Measurements from ENCODE around the gene BRSK1.

The BRSK1 gene

GRCh38 chr19:55319785-55320184 lies 36.0 kb downstream of the BRSK1 start:
- no peak for TF ChIP-seq EZH2phosphoT487 (IDR thresholded peaks at IDR 0.05; ENCODE audit: borderline replicate concordance)
- TF ChIP-seq, protein P1, sequence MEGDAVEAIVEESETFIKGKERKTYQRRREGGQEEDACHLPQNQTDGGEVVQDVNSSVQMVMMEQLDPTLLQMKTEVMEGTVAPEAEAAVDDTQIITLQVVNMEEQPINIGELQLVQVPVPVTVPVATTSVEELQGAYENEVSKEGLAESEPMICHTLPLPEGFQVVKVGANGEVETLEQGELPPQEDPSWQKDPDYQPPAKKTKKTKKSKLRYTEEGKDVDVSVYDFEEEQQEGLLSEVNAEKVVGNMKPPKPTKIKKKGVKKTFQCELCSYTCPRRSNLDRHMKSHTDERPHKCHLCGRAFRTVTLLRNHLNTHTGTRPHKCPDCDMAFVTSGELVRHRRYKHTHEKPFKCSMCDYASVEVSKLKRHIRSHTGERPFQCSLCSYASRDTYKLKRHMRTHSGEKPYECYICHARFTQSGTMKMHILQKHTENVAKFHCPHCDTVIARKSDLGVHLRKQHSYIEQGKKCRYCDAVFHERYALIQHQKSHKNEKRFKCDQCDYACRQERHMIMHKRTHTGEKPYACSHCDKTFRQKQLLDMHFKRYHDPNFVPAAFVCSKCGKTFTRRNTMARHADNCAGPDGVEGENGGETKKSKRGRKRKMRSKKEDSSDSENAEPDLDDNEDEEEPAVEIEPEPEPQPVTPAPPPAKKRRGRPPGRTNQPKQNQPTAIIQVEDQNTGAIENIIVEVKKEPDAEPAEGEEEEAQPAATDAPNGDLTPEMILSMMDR (conservative IDR thresholded peaks at IDR 0.05; ENCODE audit: low read length), result no peak

GRCh38 chr19:55320844-55321419 lies 37.1 kb downstream of the BRSK1 start:
- Histone ChIP-seq H3K79me2 (ENCODE audit: insufficient read depth, low read length) (no peaks in the 10 kb centered on the region), H3F3A (ENCODE audit: low read depth) (no peaks in the 10 kb centered on the region), H3K9me3 (ENCODE audit: insufficient read depth, low read depth, low read length) (no peaks in the 10 kb centered on the region), H3K36me3 (ENCODE audit: insufficient read depth, low read length) (no peaks in the 10 kb centered on the region), H3K4me3 (ENCODE audit: low read length, poor library complexity, severe bottlenecking) (no peak overlapping the region), H3K4me1 (ENCODE audit: insufficient read depth, low read length, poor library complexity, severe bottlenecking) (peaks cover 12% of the 10 kb centered on the region), H4K20me1 (ENCODE audit: insufficient read depth, low read length, poor library complexity, severe bottlenecking) (no peaks in the 10 kb centered on the region), H3K9me2 (replicated peaks; ENCODE audit: low read depth, low read length) (no peaks in the 10 kb centered on the region), H2AFZ (ENCODE audit: low read length) (no peak overlapping the region), H3K4me2 (ENCODE audit: low read depth, low read length, poor library complexity, severe bottlenecking) (peak overlapping the region; percentile 52), H3K9ac (ENCODE audit: low read depth, low read length, poor library complexity, severe bottlenecking) (peak overlapping the region; percentile 25), H3K27me3 (ENCODE audit: insufficient read depth, low read length, poor library complexity, severe bottlenecking) (no peaks in the 10 kb centered on the region)
- TF ChIP-seq EZH2phosphoT487 (IDR thresholded peaks at IDR 0.05; ENCODE audit: borderline replicate concordance), result no peak
- TF ChIP-seq, protein P1 (conservative IDR thresholded peaks at IDR 0.05; ENCODE audit: low read length), result no peak

More at GRCh38 chr19:55319785-55320184, 36.0 kb downstream of the BRSK1 start:
- Histone ChIP-seq H2AFZ (ENCODE audit: low read length) (no peak overlapping the region), H3K9me3 (ENCODE audit: insufficient read depth, low read depth, low read length) (no peaks in the 10 kb centered on the region), H3K4me3 (ENCODE audit: low read length, poor library complexity, severe bottlenecking) (no peak overlapping the region), H3K4me1 (ENCODE audit: insufficient read depth, low read length, poor library complexity, severe bottlenecking) (peaks cover 12% of the 10 kb centered on the region), H3K4me2 (ENCODE audit: low read depth, low read length, poor library complexity, severe bottlenecking) (no peak overlapping the region), H3K9me2 (replicated peaks; ENCODE audit: low read depth, low read length) (no peaks in the 10 kb centered on the region), H4K20me1 (ENCODE audit: insufficient read depth, low read length, poor library complexity, severe bottlenecking) (no peaks in the 10 kb centered on the region), H3K79me2 (ENCODE audit: insufficient read depth, low read length) (no peaks in the 10 kb centered on the region), H3F3A (ENCODE audit: low read depth) (no peaks in the 10 kb centered on the region), H3K27me3 (ENCODE audit: insufficient read depth, low read length, poor library complexity, severe bottlenecking) (no peaks in the 10 kb centered on the region), H3K36me3 (ENCODE audit: insufficient read depth, low read length) (no peaks in the 10 kb centered on the region), H3K9ac (ENCODE audit: low read depth, low read length, poor library complexity, severe bottlenecking) (no peak overlapping the region)

DNA sequence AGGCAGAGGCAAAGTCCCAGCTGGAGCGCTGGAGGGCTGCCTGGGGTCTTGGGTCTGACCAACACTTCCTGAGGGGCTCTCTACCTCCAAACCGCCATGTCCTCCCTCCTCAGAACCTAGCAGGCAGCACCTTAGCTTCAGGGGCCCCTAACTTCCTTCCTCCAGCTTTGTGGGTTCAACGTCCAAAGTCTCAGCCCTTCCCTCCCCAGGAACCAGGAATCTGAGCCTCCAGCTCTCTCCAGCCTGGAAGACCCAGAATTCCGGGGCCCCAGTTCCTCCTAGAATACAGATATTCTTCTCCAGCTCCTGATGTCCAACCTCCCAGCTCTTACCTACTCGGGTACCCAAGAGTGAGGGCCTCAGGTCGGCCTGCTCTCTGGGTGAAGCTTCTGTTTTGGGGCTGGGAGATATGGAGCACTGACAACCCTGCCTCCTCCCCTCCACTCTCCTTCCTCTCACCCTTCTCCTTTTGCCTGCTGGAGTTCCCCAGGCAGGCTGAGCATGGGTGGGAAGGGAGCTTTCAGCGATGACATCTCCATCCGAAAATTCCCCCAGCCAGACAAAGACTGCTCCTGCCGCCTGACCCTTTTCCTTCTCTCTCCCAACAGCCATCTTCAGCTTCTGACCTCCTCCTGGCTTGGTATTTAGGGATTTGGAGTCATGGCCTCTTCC lies 37.8 kb downstream of the BRSK1 start:
- H3K4me1 ChIP-seq (ENCODE audit: insufficient read depth, low read length, poor library complexity, severe bottlenecking), result peaks cover 12% of the 10 kb centered on the region
- no peaks in the 10 kb centered on the region for H3K36me3 ChIP-seq (ENCODE audit: insufficient read depth, low read length)
- no peaks in the 10 kb centered on the region for H3K9me2 ChIP-seq (replicated peaks; ENCODE audit: low read depth, low read length)
- no peaks in the 10 kb centered on the region for H3K9me3 ChIP-seq (ENCODE audit: insufficient read depth, low read depth, low read length)
- no peaks in the 10 kb centered on the region for H4K20me1 ChIP-seq (ENCODE audit: insufficient read depth, low read length, poor library complexity, severe bottlenecking)
- no peaks in the 10 kb centered on the region for H3K79me2 ChIP-seq (ENCODE audit: insufficient read depth, low read length)
- no peaks in the 10 kb centered on the region for H3K27me3 ChIP-seq (ENCODE audit: insufficient read depth, low read length, poor library complexity, severe bottlenecking)
- H3K9ac ChIP-seq (ENCODE audit: low read depth, low read length, poor library complexity, severe bottlenecking), result peak overlapping the region; percentile 25
- TF ChIP-seq EZH2phosphoT487 (IDR thresholded peaks at IDR 0.05; ENCODE audit: borderline replicate concordance), result no peak
- TF ChIP-seq, protein P1 (conservative IDR thresholded peaks at IDR 0.05; ENCODE audit: low read length), result no peak
- H3F3A ChIP-seq (ENCODE audit: low read depth), result no peaks in the 10 kb centered on the region
- peak overlapping the region; percentile 4; the same call in 1 of the 2 replicates for H2AFZ ChIP-seq (ENCODE audit: low read length)
- peak overlapping the region; percentile 52 for H3K4me2 ChIP-seq (ENCODE audit: low read depth, low read length, poor library complexity, severe bottlenecking)
- no peak overlapping the region for H3K4me3 ChIP-seq (ENCODE audit: low read length, poor library complexity, severe bottlenecking)
